IMR-90 (cell line): ENCODE measurements around the gene FAM193A. TPM values are rescaled to one million over a fixed set of nuclear protein-coding genes. Genes with fewer than 3 reads are reported as not detected.

Experiments used
- ATAC-seq: fragments of 200-7000 bp; cut with Tn5 transposase; 2 replicates; pipeline ENCODE4 v1.9.1; 2020; ENCODE audit warnings: low read depth, mild to moderate bottlenecking, moderate library complexity
- BruUV-seq: library from RNA; stranded (reverse); fragments of 400-500 nt; replicated peaks from 2 replicates; lab custom pipeline; 2021; lab: Mats Ljungman, UMichigan
- CTCF ChIA-PET: fragments of 300-600 bp; formaldehyde crosslinking; extraction: SDS; loops from one replicate; lab custom pipeline; 2021; ENCODE audit warnings: antibody characterized with exemption; lab: Yijun Ruan, JAX
- POLR2A ChIA-PET: fragments of 300-600 bp; sonication (Branson Sonifier 250); formaldehyde crosslinking; loops from one replicate; lab custom pipeline; 2022; ENCODE audit warnings: antibody characterized with exemption; ENCODE audit not compliant: unreplicated experiment; lab: Charles Lee
- DNase-seq: peaks from one replicate; pipeline ENCODE4 v3.0.0; 2013
- H2AFZ ChIP-seq: replicated peaks from 2 replicates; pipeline ENCODE3; 2013; ENCODE audit warnings: low read length, mild to moderate bottlenecking; ENCODE audit not compliant: poor library complexity
- H2AK5ac ChIP-seq: 2 replicates; pipeline ENCODE4 v1.6.1; 2013; ENCODE audit warnings: low read depth, low read length, inconsistent platforms
- H2AK9ac ChIP-seq: replicated peaks from 2 replicates; pipeline ENCODE3; 2013; ENCODE audit warnings: mild to moderate bottlenecking, low read depth, low read length, moderate library complexity; ENCODE audit not compliant: poor library complexity
- H2BK120ac ChIP-seq: 2 replicates; pipeline ENCODE4 v1.6.1; 2013; ENCODE audit warnings: low read depth, low read length, inconsistent platforms
- H2BK15ac ChIP-seq: 3 replicates; pipeline ENCODE4 v1.6.1; 2013; ENCODE audit warnings: low read depth, low read length, inconsistent platforms
- H2BK20ac ChIP-seq: 2 replicates; pipeline ENCODE4 v1.6.1; 2013; ENCODE audit warnings: low read depth, mild to moderate bottlenecking, inconsistent platforms, low read length, moderate library complexity
- H2BK5ac ChIP-seq: 2 replicates; pipeline ENCODE4 v1.6.1; 2013; ENCODE audit warnings: mild to moderate bottlenecking, low read depth, low read length, inconsistent platforms; ENCODE audit not compliant: poor library complexity, severe bottlenecking
- H3K14ac ChIP-seq: replicated peaks from 2 replicates; pipeline ENCODE4 v1.6.1; 2013; ENCODE audit warnings: low read depth, low read length, inconsistent platforms
- H3K18ac ChIP-seq: 2 replicates; pipeline ENCODE4 v1.6.1; 2013; ENCODE audit warnings: low read depth, low read length, control low read depth
- H3K23ac ChIP-seq: 2 replicates; pipeline ENCODE4 v1.6.1; 2013; ENCODE audit warnings: low read depth, low read length, inconsistent platforms
- H3K27ac ChIP-seq: 2 replicates; pipeline ENCODE4 v1.5.1; 2013; ENCODE audit warnings: mild to moderate bottlenecking, control low read depth, low read length; ENCODE audit not compliant: insufficient read depth
- H3K27me3 ChIP-seq: 2 replicates; pipeline ENCODE4 v1.6.1; 2013; ENCODE audit warnings: low read length; ENCODE audit not compliant: control insufficient read depth, insufficient read depth
- H3K36me3 ChIP-seq: 2 replicates; pipeline ENCODE4 v1.6.1; 2013; ENCODE audit warnings: low read length, mixed read lengths; ENCODE audit not compliant: control insufficient read depth, insufficient read depth
- H3K4ac ChIP-seq: 2 replicates; pipeline ENCODE4 v1.6.1; 2013; ENCODE audit warnings: low read depth, low read length, inconsistent platforms
- H3K4me1 ChIP-seq: 2 replicates; pipeline ENCODE4 v1.6.1; 2013; ENCODE audit warnings: low read length, mixed read lengths; ENCODE audit not compliant: control insufficient read depth, insufficient read depth
- H3K4me2 ChIP-seq: 2 replicates; pipeline ENCODE4 v1.6.1; 2013; ENCODE audit warnings: low read depth, mild to moderate bottlenecking, control low read depth, low read length, moderate library complexity
- H3K4me3 ChIP-seq: 2 replicates; pipeline ENCODE4 v1.5.1; 2013; ENCODE audit warnings: low read depth, mild to moderate bottlenecking, control low read depth, low read length, moderate library complexity; ENCODE audit not compliant: insufficient read depth
- H3K56ac ChIP-seq: 2 replicates; pipeline ENCODE4 v1.6.1; 2013; ENCODE audit warnings: low read length, inconsistent platforms; ENCODE audit not compliant: insufficient read depth; ENCODE audit errors: extremely low read depth
- H3K79me1 ChIP-seq, 2 experiments: 2 replicates each; pipeline ENCODE4 v1.6.1; 2013; ENCODE audit warnings: low read length in 2 of 2, inconsistent platforms in 1 of 2, low read depth in 1 of 2
- H3K9ac ChIP-seq: 2 replicates; pipeline ENCODE4 v1.6.1; 2013; ENCODE audit warnings: low read depth, low read length, control low read depth
- H3K9me1 ChIP-seq: 2 replicates; pipeline ENCODE4 v1.6.1; 2013; ENCODE audit warnings: low read length, inconsistent platforms; ENCODE audit not compliant: insufficient read depth
- H3K9me3 ChIP-seq: 2 replicates; pipeline ENCODE4 v1.6.1; 2013; ENCODE audit warnings: low read length; ENCODE audit not compliant: control insufficient read depth, insufficient read depth
- H4K20me1 ChIP-seq: 2 replicates; pipeline ENCODE4 v1.6.1; 2013; ENCODE audit warnings: low read length, inconsistent platforms; ENCODE audit not compliant: insufficient read depth
- H4K5ac ChIP-seq: 2 replicates; pipeline ENCODE4 v1.6.1; 2013; ENCODE audit warnings: mild to moderate bottlenecking, low read depth, low read length, control low read depth
- H4K8ac ChIP-seq, 2 experiments: 2 replicates each; pipeline ENCODE4 v1.6.1; 2013; ENCODE audit warnings: low read depth in 2 of 2, low read length in 2 of 2, control low read depth in 1 of 2, inconsistent platforms in 1 of 2
- H4K91ac ChIP-seq: 2 replicates; pipeline ENCODE4 v1.6.1; 2013; ENCODE audit warnings: low read depth, low read length, inconsistent platforms; ENCODE audit not compliant: insufficient read depth
- BHLHE40 ChIP-seq: fragments of 150-350 bp; IDR thresholded peaks from 2 replicates; pipeline ENCODE4 v1.6.1; 2016; ENCODE audit warnings: mild to moderate bottlenecking, low read depth, low read length
- CEBPB ChIP-seq: IDR thresholded peaks from 2 replicates; pipeline ENCODE4 v1.6.1; 2012; ENCODE audit warnings: low read depth, low read length, improper control_type of control experiment
- CHD1 ChIP-seq: IDR thresholded peaks from 2 replicates; pipeline ENCODE4 v1.6.1; 2012; ENCODE audit warnings: low read depth, low read length, improper control_type of control experiment
- FOS ChIP-seq: fragments of 150-350 bp; IDR thresholded peaks from 2 replicates; pipeline ENCODE4 v1.6.1; 2016; ENCODE audit warnings: low read depth, low read length
- MAFK ChIP-seq: IDR thresholded peaks from 2 replicates; pipeline ENCODE4 v1.6.1; 2012; ENCODE audit warnings: low read depth, low read length, improper control_type of control experiment
- MAZ ChIP-seq: IDR thresholded peaks from 2 replicates; pipeline ENCODE4 v1.6.1; 2012; ENCODE audit warnings: low read depth, mild to moderate bottlenecking, low read length, improper control_type of control experiment, moderate library complexity, borderline replicate concordance
- MXI1 ChIP-seq: IDR thresholded peaks from 2 replicates; pipeline ENCODE4 v1.6.1; 2012; ENCODE audit warnings: low read depth, mild to moderate bottlenecking, low read length, moderate library complexity, borderline replicate concordance
- NFE2L2 ChIP-seq: fragments of 150-350 bp; IDR thresholded peaks from 2 replicates; pipeline ENCODE4 v1.6.1; 2016; ENCODE audit warnings: low read depth, mild to moderate bottlenecking, low read length
- POLR2A ChIP-seq: IDR thresholded peaks from 2 replicates; pipeline ENCODE4 v1.6.1; 2012; ENCODE audit warnings: mild to moderate bottlenecking, low read depth, low read length
- RAD21 ChIP-seq: IDR thresholded peaks from 2 replicates; pipeline ENCODE4 v1.6.1; 2012; ENCODE audit warnings: low read length, improper control_type of control experiment
- RCOR1 ChIP-seq: IDR thresholded peaks from 2 replicates; pipeline ENCODE4 v1.6.1; 2012; ENCODE audit warnings: mild to moderate bottlenecking, low read length, improper control_type of control experiment; ENCODE audit not compliant: insufficient replicate concordance
- RFX5 ChIP-seq: IDR thresholded peaks from 2 replicates; pipeline ENCODE4 v1.8.0; 2012; ENCODE audit warnings: low read depth, mild to moderate bottlenecking, low read length, moderate library complexity
- SMC3 ChIP-seq: fragments of 150-350 bp; IDR thresholded peaks from 2 replicates; pipeline ENCODE4 v1.6.1; 2016; ENCODE audit warnings: low read depth, mild to moderate bottlenecking, antibody characterized with exemption, low read length, moderate library complexity
- WGBS, 2 experiments: methylation state at CpG; one replicate each; pipeline versions ENCODE4 v1.1.5 to v1.1.7; 2013; ENCODE audit warnings: missing lambda C conversion rate in 2 of 2; ENCODE audit not compliant: insufficient read length in 1 of 2; ENCODE audit errors: extremely low coverage in 2 of 2; 5-methylcytosine and 5-hydroxymethylcytosine counted together
- dilution Hi-C: fragments of 300-500 bp; cut with HindIII; formaldehyde crosslinking; loops from one replicate; pipeline ENCODE4 v1.14.3; 2018; ENCODE audit warnings: low sequenced_read_pairs; ENCODE audit not compliant: unreplicated experiment
- in situ Hi-C: fragments of 300-500 bp; cut with MboI; formaldehyde crosslinking; loops from 3 replicates; pipeline ENCODE4 v1.14.3; 2019; ENCODE audit warnings: low sequenced_read_pairs, inconsistent platforms, mixed read lengths
- intact Hi-C: fragments of 100-400 bp; cut with micrococcal nuclease; formaldehyde crosslinking; loops from 2 replicates; pipeline ENCODE4 v1.10.0; 2022
- polyA plus RNA-seq, 3 experiments: library from polyadenylated mRNA; depleted of rRNA; stranded (reverse); fragments of >200 nt; gene quantifications; 2 replicates each; pipeline ENCODE4 v1.2.3, GENCODE V29; 2012; ENCODE audit warnings: low replicate concordance in 1 of 3
- total RNA-seq: library from RNA; depleted of rRNA; stranded (reverse); fragments of >200 nt; gene quantifications from 2 replicates; pipeline ENCODE4 v1.2.3, GENCODE V29; 2012
- TF ChIP-seq, protein P1 (sequence below): conservative IDR thresholded peaks from 2 replicates; pipeline ENCODE4 v1.5.1; 2012; ENCODE audit warnings: mild to moderate bottlenecking, low read depth, low read length, improper control_type of control experiment
- TF ChIP-seq, protein P2 (sequence below): fragments of 150-350 bp; IDR thresholded peaks from 2 replicates; pipeline ENCODE4 v1.6.1; 2017; ENCODE audit warnings: mild to moderate bottlenecking, antibody characterized with exemption, low read length, low read depth

FAM193A gene
- total and polyA plus RNA-seq, 2 of the 4 experiments (the other 2 are of a cell fraction): 6.8 to 11.0 TPM

DNA sequence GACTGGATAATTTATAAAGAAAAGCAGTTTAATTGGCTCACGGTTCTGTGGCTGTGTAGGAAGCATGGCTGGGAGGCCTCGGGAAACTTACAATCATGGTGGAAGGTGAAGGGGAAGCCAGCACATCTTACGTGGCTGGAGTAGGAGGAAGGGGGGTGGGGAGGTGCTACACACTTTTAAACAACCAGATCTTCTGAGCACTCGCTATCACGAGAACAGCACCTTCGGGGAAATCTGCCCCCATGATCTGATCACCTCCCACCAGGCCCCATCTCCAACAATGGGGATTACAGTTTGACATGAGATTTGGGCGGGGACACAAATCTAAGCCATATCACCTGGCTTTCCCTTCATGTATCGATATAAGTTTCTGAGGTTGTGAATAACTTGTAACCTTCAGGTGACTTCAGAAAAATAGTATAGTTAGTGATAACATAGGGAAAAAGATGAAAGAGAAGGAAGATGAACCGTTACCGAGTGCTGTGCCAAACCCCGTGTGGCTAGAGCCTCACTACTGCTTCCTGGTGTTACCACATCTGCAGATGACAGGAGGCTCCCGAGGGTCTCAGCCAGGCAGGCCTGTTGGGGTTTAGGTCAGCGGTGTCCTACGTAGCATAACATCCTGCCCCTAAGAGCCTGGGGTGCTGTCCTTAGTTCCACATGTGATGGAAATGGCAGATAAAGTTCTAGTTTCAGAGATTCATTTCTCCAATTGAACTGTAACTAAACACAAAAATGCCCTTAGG is 116.1 kb downstream of the FAM193A start:
- no peak overlapping the region for H3K56ac ChIP-seq
- POLR2A ChIA-PET: no interaction called here
- no peaks in the 10 kb centered on the region for H3K4me1 ChIP-seq
- H2AFZ ChIP-seq: no peak overlapping the region
- TF ChIP-seq RAD21: no peak
- TF ChIP-seq MAFK: no peak
- TF ChIP-seq RCOR1: no peak
- TF ChIP-seq BHLHE40: no peak
- no peak for TF ChIP-seq FOS
- no peak for TF ChIP-seq NFE2L2
- no peak for TF ChIP-seq CEBPB
- TF ChIP-seq, protein P1, sequence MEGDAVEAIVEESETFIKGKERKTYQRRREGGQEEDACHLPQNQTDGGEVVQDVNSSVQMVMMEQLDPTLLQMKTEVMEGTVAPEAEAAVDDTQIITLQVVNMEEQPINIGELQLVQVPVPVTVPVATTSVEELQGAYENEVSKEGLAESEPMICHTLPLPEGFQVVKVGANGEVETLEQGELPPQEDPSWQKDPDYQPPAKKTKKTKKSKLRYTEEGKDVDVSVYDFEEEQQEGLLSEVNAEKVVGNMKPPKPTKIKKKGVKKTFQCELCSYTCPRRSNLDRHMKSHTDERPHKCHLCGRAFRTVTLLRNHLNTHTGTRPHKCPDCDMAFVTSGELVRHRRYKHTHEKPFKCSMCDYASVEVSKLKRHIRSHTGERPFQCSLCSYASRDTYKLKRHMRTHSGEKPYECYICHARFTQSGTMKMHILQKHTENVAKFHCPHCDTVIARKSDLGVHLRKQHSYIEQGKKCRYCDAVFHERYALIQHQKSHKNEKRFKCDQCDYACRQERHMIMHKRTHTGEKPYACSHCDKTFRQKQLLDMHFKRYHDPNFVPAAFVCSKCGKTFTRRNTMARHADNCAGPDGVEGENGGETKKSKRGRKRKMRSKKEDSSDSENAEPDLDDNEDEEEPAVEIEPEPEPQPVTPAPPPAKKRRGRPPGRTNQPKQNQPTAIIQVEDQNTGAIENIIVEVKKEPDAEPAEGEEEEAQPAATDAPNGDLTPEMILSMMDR: no peak
- TF ChIP-seq POLR2A: no peak
- no peak for TF ChIP-seq MXI1
- TF ChIP-seq MAZ: no peak
- TF ChIP-seq, protein P2, sequence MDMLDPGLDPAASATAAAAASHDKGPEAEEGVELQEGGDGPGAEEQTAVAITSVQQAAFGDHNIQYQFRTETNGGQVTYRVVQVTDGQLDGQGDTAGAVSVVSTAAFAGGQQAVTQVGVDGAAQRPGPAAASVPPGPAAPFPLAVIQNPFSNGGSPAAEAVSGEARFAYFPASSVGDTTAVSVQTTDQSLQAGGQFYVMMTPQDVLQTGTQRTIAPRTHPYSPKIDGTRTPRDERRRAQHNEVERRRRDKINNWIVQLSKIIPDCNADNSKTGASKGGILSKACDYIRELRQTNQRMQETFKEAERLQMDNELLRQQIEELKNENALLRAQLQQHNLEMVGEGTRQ: no peak
- no peak for TF ChIP-seq CHD1
- TF ChIP-seq SMC3: no peak
- no peak for TF ChIP-seq RFX5
- no peak overlapping the region for H3K9ac ChIP-seq
- no peak overlapping the region for H4K8ac ChIP-seq
- peaks cover 38% of the 10 kb centered on the region for H3K36me3 ChIP-seq
- H3K23ac ChIP-seq: no peak overlapping the region
- 92% methylated on average over 2 of the region's 14 CpGs; no CpG with 5 or more reads in 1 of the 2 experiments for WGBS, 2 experiments
- H2BK15ac ChIP-seq: no peak overlapping the region
- H4K5ac ChIP-seq: no peak overlapping the region
- H3K9me3 ChIP-seq: no peaks in the 10 kb centered on the region
- H3K27me3 ChIP-seq: no peaks in the 10 kb centered on the region
- no peak overlapping the region for H3K4ac ChIP-seq
- no peak overlapping the region for H2BK120ac ChIP-seq
- dilution Hi-C loops (no loop called here), intact Hi-C loops (no loop called here), in situ Hi-C loops (no loop called here)
- ATAC-seq (no peak), DNase-seq (no peak)
- peaks cover 15% of the 10 kb centered on the region for H4K20me1 ChIP-seq
- no peak overlapping the region for H3K27ac ChIP-seq
- BruUV-seq: no TSS peak
- H2BK5ac ChIP-seq: no peak overlapping the region
- no peak overlapping the region for H2AK5ac ChIP-seq
- peaks cover 6% of the 10 kb centered on the region for H3K9me1 ChIP-seq
- H3K4me3 ChIP-seq: no peak overlapping the region
- no peak overlapping the region for H3K18ac ChIP-seq
- no peak overlapping the region for H2BK20ac ChIP-seq
- no peak overlapping the region for H3K4me2 ChIP-seq
- H3K14ac ChIP-seq: no peak overlapping the region
- peaks cover 25 to 59% of the 10 kb centered on the region in 2 experiments for H3K79me1 ChIP-seq
- CTCF ChIA-PET: no interaction called here
- H2AK9ac ChIP-seq: no peak overlapping the region
- no peak overlapping the region for H4K91ac ChIP-seq
